Breast epithelium (tissue), 4 donors: Measurements from ENCODE around the gene ZNRD2. TPM values are rescaled to one million over a fixed set of nuclear protein-coding genes. Genes with fewer than 3 reads are reported as not detected.

Experiments
- DNase-seq, 2 donors: peaks; one replicate each; pipeline ENCODE4 v3.0.0-alpha.2; 2019; ENCODE audit warnings: low spot score in 2 of 2
- H3K27ac ChIP-seq, 2 donors: fragments of 200-600 bp; sonication (generic) in 1 of 2; one replicate each; pipeline ENCODE4 v1.5.1; 2016 to 2019; ENCODE audit warnings: mild to moderate bottlenecking in 1 of 2
- H3K27me3 ChIP-seq, 2 donors: fragments of 200-600 bp; sonication (generic) in 1 of 2; one replicate each; pipeline versions ENCODE4 v1.5.1 to v1.6.0; 2017 to 2019; ENCODE audit warnings: control low read depth in 1 of 2, mild to moderate bottlenecking in 1 of 2
- H3K36me3 ChIP-seq: fragments of 200-600 bp; one replicate; pipeline ENCODE4 v1.5.1; 2019
- H3K4me1 ChIP-seq, 2 donors: fragments of 200-600 bp; sonication (generic); one replicate each; pipeline ENCODE4 v1.5.1; 2016 to 2019; ENCODE audit warnings: control low read depth in 1 of 2
- H3K4me3 ChIP-seq, 3 donors: fragments of 200-600 bp; sonication (generic); 1 replicate in 2 of 3; 2 replicates in 1 of 3; pipeline ENCODE4 v1.5.1; 2016 to 2019; ENCODE audit warnings: mild to moderate bottlenecking in 3 of 3, moderate library complexity in 2 of 3
- H3K9me3 ChIP-seq, 2 donors: fragments of 200-600 bp; sonication (generic) in 1 of 2; one replicate each; pipeline ENCODE4 v1.5.1; 2016 to 2019; ENCODE audit warnings: control low read depth in 1 of 2
- POLR2A ChIP-seq: fragments of 450-650 bp; IDR thresholded peaks from one replicate; pipeline ENCODE4 v1.6.1; 2016; ENCODE audit warnings: antibody characterized with exemption, mild to moderate bottlenecking, moderate library complexity
- POLR2AphosphoS5 ChIP-seq, 3 donors: sonication (generic); formaldehyde crosslinking; IDR thresholded peaks; one replicate each; pipeline ENCODE4 v1.6.1; 2017; ENCODE audit warnings: antibody characterized with exemption in 3 of 3
- intact Hi-C: fragments of 100-400 bp; cut with DNase I; formaldehyde crosslinking; loops from one replicate; pipeline ENCODE4 v1.15.1; 2023; ENCODE audit warnings: low total_unique reads
- total RNA-seq, 3 donors: library from RNA; depleted of rRNA; stranded (reverse); fragments of >200 nt; gene quantifications; one replicate each; pipeline ENCODE4 v1.1.0, GENCODE V29; 2016
- TF ChIP-seq, protein P1 (sequence below), 3 donors: fragments of 450-650 bp; IDR thresholded peaks; one replicate each; pipeline ENCODE4 v1.5.1; 2016 to 2017; ENCODE audit warnings: antibody characterized with exemption in 3 of 3, mild to moderate bottlenecking in 3 of 3, moderate library complexity in 3 of 3

ZNRD2 gene
- total RNA-seq, 3 donors from 2014 or later: 48.9 to 60.0 (median 59.4) TPM

DNA sequence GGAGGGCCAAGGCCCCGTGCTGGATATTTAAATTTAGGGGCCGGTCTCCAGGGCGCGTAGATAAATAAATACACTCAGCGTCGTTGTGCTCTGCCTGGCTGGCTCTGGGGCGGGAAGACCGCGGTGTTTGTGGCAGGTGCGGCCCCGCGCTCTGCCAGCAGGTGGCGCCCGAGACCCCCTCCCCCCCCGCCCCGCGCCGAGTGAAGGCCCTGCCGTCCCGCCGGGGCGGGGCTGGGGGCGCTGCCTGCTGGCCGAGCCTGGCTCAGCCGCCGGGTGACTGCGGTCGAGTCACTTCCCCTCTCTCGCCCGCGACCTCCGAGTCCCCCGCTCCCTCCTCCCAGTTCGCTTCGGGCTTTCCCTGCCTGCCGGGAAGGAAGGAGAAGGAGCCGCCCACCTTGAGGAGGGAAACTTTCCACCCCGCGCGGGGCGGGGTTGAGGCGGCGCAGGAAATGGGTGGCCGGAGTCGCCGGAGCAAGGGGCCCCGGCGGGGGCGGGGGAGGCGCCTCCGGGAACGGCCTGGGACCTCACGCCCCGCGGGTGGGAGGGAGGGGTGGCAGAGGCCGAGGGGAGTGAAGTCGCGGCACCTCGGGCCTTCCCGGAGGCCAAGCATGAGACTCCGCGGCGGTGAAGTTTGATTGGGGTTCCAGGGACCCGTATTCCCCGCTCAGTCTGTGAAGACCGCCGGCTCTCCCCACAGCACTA lies 4.0 kb downstream of the ZNRD2 start:
- intact Hi-C loops: no loop called here
- H3K4me3 ChIP-seq: peak overlapping the region; percentile 60 to 91 (median 75)
- peak overlapping the region; percentile 96 to 97 for H3K27ac ChIP-seq
- H3K36me3 ChIP-seq: no peaks in the 10 kb centered on the region
- TF ChIP-seq POLR2AphosphoS5 (IDR thresholded peaks at IDR 0.05): peak in 2 of 3 donors; percentile 55 to 89
- TF ChIP-seq, protein P1, sequence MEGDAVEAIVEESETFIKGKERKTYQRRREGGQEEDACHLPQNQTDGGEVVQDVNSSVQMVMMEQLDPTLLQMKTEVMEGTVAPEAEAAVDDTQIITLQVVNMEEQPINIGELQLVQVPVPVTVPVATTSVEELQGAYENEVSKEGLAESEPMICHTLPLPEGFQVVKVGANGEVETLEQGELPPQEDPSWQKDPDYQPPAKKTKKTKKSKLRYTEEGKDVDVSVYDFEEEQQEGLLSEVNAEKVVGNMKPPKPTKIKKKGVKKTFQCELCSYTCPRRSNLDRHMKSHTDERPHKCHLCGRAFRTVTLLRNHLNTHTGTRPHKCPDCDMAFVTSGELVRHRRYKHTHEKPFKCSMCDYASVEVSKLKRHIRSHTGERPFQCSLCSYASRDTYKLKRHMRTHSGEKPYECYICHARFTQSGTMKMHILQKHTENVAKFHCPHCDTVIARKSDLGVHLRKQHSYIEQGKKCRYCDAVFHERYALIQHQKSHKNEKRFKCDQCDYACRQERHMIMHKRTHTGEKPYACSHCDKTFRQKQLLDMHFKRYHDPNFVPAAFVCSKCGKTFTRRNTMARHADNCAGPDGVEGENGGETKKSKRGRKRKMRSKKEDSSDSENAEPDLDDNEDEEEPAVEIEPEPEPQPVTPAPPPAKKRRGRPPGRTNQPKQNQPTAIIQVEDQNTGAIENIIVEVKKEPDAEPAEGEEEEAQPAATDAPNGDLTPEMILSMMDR (IDR thresholded peaks at IDR 0.05): peak; percentile 64 to 79 (median 65)
- TF ChIP-seq POLR2A: no peak
- H3K9me3 ChIP-seq: no peaks in the 10 kb centered on the region
- H3K4me1 ChIP-seq: peaks cover 39 to 40% of the 10 kb centered on the region in 2 donors
- no peaks in the 10 kb centered on the region for H3K27me3 ChIP-seq
- DNase-seq: peak; percentile 74 to 83

DNA sequence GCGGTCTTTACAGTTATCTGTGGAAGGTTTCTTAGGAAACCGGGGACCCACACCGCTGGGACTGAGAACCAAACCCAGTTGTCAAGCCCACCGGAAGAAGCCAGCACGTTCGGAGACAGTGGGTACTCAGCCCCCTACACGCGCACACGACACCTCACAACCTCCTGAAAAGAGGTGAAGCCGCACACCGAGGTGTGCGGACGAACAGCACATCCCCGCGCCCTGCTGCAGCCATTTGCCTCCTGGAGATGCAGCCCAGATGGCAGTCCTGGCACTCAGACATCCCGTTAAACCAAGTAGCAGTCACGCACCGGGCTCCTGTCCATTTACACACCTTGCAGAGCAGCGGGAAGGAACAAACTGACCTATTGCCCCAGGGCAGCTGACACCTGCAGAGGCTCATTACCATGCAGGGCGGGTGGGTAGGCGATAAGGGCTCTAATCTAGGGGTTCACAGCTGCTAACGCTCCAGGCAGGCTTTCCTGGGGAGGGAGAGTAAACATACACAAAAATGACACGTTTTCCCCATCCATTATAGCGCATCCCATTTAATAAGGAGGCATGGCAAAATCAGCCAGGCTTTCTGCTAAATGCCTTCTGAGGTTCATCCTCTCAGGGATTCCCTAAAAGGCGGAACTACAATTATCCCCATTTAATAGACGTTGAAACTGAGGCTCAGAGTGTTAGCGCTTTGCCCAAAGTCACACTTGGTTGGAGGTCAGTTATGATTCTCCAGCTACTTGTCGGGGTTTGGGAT lies 4.7 kb downstream of the ZNRD2 start:
- Histone ChIP-seq H3K27ac (peak overlapping the region; percentile 96 to 97), H3K36me3 (no peaks in the 10 kb centered on the region), H3K4me1 (peaks cover 38% of the 10 kb centered on the region in 2 donors), H3K27me3 (no peaks in the 10 kb centered on the region), H3K9me3 (no peaks in the 10 kb centered on the region), H3K4me3 (peak overlapping the region; percentile 60 to 91 (median 75))
- no peak for DNase-seq
- TF ChIP-seq, protein P1 (IDR thresholded peaks at IDR 0.05): no peak
- TF ChIP-seq POLR2AphosphoS5 (IDR thresholded peaks at IDR 0.05): peak in 1 of 3 donors; percentile 10
- TF ChIP-seq POLR2A: no peak
- intact Hi-C loops: loop anchor here (5.0 kb wide), 1 partner anchor 37 kb away; the partner anchor contains the start of gene MAP3K11

DNA sequence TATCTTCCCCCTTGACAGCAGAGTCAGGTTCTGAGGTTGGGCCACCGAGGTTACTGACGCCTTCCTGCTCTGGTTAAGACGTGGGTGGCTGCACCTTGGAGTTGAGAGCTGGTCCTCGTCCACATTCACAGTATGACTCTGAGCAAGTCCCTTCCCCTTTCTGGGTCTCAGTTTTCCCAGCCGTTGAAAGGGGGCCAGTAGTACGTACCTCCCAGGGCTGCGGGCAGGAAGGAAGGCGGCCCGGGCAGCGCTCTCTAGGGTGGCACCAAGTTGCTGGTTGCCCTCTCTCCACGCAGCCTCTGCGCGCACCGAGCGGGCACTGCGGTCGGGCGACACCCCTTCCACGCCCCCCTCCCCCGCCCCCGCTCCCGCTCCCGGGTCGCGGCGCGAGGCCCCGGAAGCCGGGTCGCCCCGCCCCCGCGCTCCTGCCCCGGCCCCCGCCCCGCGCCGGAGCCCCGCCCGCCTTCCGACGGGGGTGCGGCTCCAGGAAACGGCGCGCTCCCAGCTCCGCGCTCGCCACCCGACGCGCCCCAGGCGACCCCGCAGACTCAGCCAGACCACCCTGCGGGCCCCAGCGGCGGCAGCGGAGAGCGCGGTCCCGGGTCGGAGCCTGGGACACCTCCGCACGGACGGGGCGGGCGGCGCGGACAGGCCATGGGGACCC lies 5.4 kb downstream of the ZNRD2 start, which contains the start of gene EHBP1L1:
TSS of gene EHBP1L1 (plus strand) at position 486 of the 664 bp plus-strand sequence. CDS start 250 bp downstream, outside the sequence.
- no peaks in the 10 kb centered on the region for H3K27me3 ChIP-seq
- H3K36me3 ChIP-seq: no peaks in the 10 kb centered on the region
- peak within 1 kb of the TSS; percentile 96 to 97 for H3K27ac ChIP-seq
- H3K9me3 ChIP-seq: no peaks in the 10 kb centered on the region
- H3K4me1 ChIP-seq: peaks cover 37 to 38% of the 10 kb centered on the region in 2 donors
- H3K4me3 ChIP-seq: peak within 1 kb of the TSS; percentile 60 to 91 (median 75)
- intact Hi-C loops: loop anchor here (5.0 kb wide), 1 partner anchor 37 kb away; the partner anchor contains the start of gene MAP3K11
- no peak for DNase-seq
- TF ChIP-seq POLR2A: no peak
- TF ChIP-seq POLR2AphosphoS5 (IDR thresholded peaks at IDR 0.05): peak in 1 of 3 donors; percentile 10
- TF ChIP-seq, protein P1 (IDR thresholded peaks at IDR 0.05): no peak

DNA sequence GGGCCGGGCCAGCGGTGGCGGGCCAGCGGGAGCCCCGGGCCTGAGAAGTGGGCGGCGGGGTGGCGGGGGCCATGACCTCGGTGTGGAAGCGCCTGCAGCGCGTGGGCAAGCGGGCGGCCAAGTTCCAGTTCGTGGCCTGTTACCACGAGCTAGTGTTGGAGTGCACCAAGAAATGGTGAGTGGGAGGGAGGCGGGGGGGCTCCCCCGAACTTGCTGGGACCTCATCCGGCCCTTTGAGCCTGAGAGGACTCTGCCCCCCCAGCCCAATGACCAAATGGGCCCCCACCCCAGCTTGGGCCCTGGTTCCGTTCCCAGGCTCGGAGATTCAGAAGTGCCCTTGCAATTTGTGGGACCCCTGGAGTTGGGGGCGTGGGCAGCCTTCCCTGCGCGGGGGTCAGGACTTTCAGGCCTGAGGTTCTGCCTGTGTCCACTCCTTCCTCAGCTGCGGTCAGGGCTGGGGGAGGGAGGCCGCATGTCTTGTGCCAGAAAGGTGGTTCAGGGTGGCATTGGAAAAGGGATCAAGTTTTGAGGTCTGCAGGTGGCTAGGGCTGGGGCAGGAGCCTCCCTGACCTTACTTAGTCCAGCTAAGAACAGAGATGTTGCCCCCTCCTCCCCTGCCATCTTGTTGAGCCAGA lies 6.1 kb downstream of the ZNRD2 start:
- Histone ChIP-seq H3K4me1 (peaks cover 30 to 32% of the 10 kb centered on the region in 2 donors), H3K36me3 (no peaks in the 10 kb centered on the region), H3K9me3 (no peaks in the 10 kb centered on the region), H3K4me3 (peak overlapping the region; percentile 60 to 91 (median 75)), H3K27me3 (no peaks in the 10 kb centered on the region), H3K27ac (peak overlapping the region; percentile 96 to 97)
- no peak for TF ChIP-seq POLR2AphosphoS5 (IDR thresholded peaks at IDR 0.05)
- TF ChIP-seq, protein P1 (IDR thresholded peaks at IDR 0.05): no peak
- TF ChIP-seq POLR2A: no peak
- no peak for DNase-seq
- intact Hi-C loops: loop anchor here (5.0 kb wide), 1 partner anchor 36 kb away; the partner anchor contains the start of gene MAP3K11
